ENCODE data around the gene ZNF462. TPM values are rescaled to one million over a fixed set of nuclear protein-coding genes. Genes with fewer than 3 reads are reported as not detected.

Gene ZNF462
- total and polyA plus RNA-seq, 2 experiments from 2014 or later = 40.0 to 101 TPM

GRCh38 chr9:106862110-106862820, 701 bp upstream of the ZNF462 start:
- peaks cover 25% of the 10 kb centered on the region for H3K27me3 Mint-ChIP-seq (ENCODE audit: insufficient read depth, low read depth, poor library complexity)
- ATAC-seq (peak; percentile 26), DNase-seq (ENCODE audit: low spot score) (peak; percentile 68)
- Histone ChIP-seq H3K9me2 (ENCODE audit: insufficient read depth) (no peaks in the 10 kb centered on the region), H3K4me1 (ENCODE audit: insufficient read depth) (peaks cover 39% of the 10 kb centered on the region), H2AFZ (no peak overlapping the region), H3K27me3 (ENCODE audit: insufficient read depth) (no peaks in the 10 kb centered on the region), H3K4me2 (peak overlapping the region; percentile 94), H3K27ac (ENCODE audit: low read depth) (peak overlapping the region; percentile 98), H3K36me3 (ENCODE audit: insufficient read depth) (no peaks in the 10 kb centered on the region), H4K20me1 (replicated peaks; ENCODE audit: insufficient read depth) (no peaks in the 10 kb centered on the region; the same call in 1 of the 2 replicates), H3F3A (replicated peaks; ENCODE audit: low read depth) (peaks cover 4% of the 10 kb centered on the region; the same call in 1 of the 2 replicates), H3K79me2 (replicated peaks; ENCODE audit: insufficient read depth) (peaks cover 66% of the 10 kb centered on the region), H3K4me3 (peak overlapping the region; percentile 87)
- H3K27ac Mint-ChIP-seq = peak overlapping the region; percentile 96
- H3K4me1 Mint-ChIP-seq = peaks cover 37% of the 10 kb centered on the region
- no peak for TF ChIP-seq STAT1 (IDR thresholded peaks at IDR 0.05; ENCODE audit: unreplicated experiment)
- no peak for TF ChIP-seq REST (IDR thresholded peaks at IDR 0.05; ENCODE audit: unreplicated experiment)
- TF ChIP-seq CTCF (conservative IDR thresholded peaks at IDR 0.05; ENCODE audit: low read depth in 2 of 2) = no peak
- TF ChIP-seq CREB1 (CRISPR knock-in tag; IDR thresholded peaks at IDR 0.05; ENCODE audit: low read depth) = no peak
- no peak for TF ChIP-seq NANOG (IDR thresholded peaks at IDR 0.05; ENCODE audit: borderline replicate concordance)
- peak; percentile 40 for TF ChIP-seq POLR2AphosphoS5 (IDR thresholded peaks at IDR 0.05; ENCODE audit: low read depth)
- TF ChIP-seq ZNF462 (CRISPR knock-in tag; IDR thresholded peaks at IDR 0.05) = peak; percentile 37; the same call in 1 of the 2 replicates
- no peaks in the 10 kb centered on the region; the same call in none of the 3 replicates for H3K9me3 Mint-ChIP-seq
- H3K4me3 Mint-ChIP-seq = peak overlapping the region; percentile 95
- peaks cover 47% of the 10 kb centered on the region for H3K36me3 Mint-ChIP-seq (ENCODE audit: low read depth)
